ENCODE measurements around the gene TMEM212. TPM values are rescaled to one million over a fixed set of nuclear protein-coding genes. Genes with fewer than 3 reads are reported as not detected.

The TMEM212 gene
- polyA plus RNA-seq, 1 experiment, result not detected

DNA sequence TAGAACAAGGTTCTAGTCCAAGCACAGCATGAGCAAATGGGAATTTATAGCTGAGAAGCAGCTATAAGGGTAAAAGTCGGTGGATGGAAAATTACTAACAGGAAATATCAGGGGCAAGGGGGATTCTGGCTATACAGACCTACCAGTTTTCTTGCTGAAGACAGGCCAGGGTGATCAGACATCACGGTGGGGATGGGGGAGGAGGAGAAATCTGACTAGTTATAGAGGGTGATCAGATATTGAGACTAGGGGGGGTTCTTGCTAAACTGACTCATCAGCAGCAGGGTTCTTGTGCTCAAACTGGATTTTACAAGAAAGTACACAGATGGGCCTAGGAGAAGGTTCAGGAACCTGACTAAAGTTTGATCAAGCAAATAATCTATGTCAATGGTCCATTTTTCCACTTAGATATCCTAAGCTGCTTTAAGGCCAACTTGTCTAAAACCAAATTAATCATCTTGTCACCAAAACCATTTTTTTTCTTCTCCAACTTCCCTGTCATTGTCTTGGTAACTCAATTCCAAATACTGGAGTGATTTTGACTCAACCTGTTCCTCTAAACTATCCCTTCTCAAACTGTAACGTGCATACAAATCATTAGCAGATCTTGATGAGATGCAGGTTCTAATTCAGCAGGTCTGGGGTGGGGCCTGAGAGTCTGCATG, 4.6 kb downstream of the TMEM212 start:
- CTCF ChIA-PET, result interaction anchor here (1.0 kb wide), 1 partner anchor 10 kb away, joined by 3 read pairs; no protein-coding TSS in a partner anchor
- no peak for DNase-seq (ENCODE audit: low read depth, low spot score)
- Histone ChIP-seq H3K9me3 (ENCODE audit: control insufficient read depth, insufficient read depth, low read length) (no peaks in the 10 kb centered on the region), H3K27me3 (ENCODE audit: control insufficient read depth, insufficient read depth, low read length) (no peaks in the 10 kb centered on the region), H3K27ac (ENCODE audit: low read depth, low read length) (no peak overlapping the region), H3K4me3 (ENCODE audit: low read depth, low read length) (no peak overlapping the region)
- no peak for TF ChIP-seq CTCF (IDR thresholded peaks at IDR 0.05; ENCODE audit: low read depth, low read length)
- POLR2A ChIA-PET, result no interaction called here

DNA sequence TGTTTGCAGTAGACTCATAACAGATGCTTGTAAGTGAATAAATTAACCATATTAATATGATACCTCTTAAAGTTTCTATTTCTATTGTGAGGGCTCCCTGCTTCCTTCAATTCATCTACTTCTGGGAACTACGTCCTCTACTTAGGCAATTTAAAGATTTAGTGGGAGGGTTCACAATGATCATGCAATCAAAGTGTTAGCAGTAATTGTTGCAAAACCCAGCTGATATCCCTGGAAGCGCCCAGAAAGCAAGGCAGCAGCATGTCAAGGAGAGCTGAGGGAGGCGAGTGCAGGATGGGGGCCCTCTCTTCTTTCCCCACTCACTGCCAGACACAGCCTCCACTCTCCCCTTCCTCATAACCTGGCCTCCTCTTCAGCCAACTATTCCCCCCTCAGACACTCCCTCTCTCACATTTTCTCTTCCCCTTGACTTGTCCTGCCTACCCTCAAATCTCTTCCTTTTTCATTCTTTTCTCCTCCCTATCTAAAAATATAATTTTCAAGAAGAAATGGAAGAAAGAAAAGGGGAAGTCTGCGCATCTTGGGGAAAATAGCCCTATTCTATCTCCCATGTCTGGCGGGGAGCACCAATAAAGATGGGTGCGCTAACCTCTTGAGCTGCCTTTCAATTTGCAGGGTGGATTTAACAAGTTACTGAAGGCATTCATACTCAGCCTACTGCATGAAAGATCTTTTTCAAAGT, 6.6 kb downstream of the TMEM212 start:
- CTCF ChIA-PET, result interaction anchor here (0.6 kb wide), 1 partner anchor 168 kb away, joined by 3 read pairs; no protein-coding TSS in a partner anchor

GRCh38 chr3:171850320-171850959, 7.3 kb downstream of the TMEM212 start:
- Histone ChIP-seq H3K27me3 (ENCODE audit: control insufficient read depth, insufficient read depth, low read length) (no peaks in the 10 kb centered on the region), H3K4me3 (ENCODE audit: low read depth, low read length) (no peak overlapping the region), H3K9me3 (ENCODE audit: control insufficient read depth, insufficient read depth, low read length) (peaks cover 3% of the 10 kb centered on the region; the same call in 1 of the 2 replicates), H3K27ac (ENCODE audit: low read depth, low read length) (no peak overlapping the region)
- POLR2A ChIA-PET, result interaction anchor here (0.6 kb wide), 2 partner anchors 26 to 40 kb away, joined by 4 read pairs; partner anchors contain the start of gene PLD1
- DNase-seq (ENCODE audit: low read depth, low spot score), result no peak
- TF ChIP-seq CTCF (IDR thresholded peaks at IDR 0.05; ENCODE audit: low read depth, low read length), result no peak
- CTCF ChIA-PET, result interaction anchor here (0.6 to 0.8 kb wide), 2 partner anchors 78 to 168 kb away, joined by 3 read pairs; no protein-coding TSS in a partner anchor

More for the DNA sequence above, 6.6 kb downstream of the TMEM212 start:
- DNase-seq (ENCODE audit: low read depth, low spot score), result no peak
- Histone ChIP-seq H3K27me3 (ENCODE audit: control insufficient read depth, insufficient read depth, low read length) (no peaks in the 10 kb centered on the region), H3K4me3 (ENCODE audit: low read depth, low read length) (no peak overlapping the region), H3K27ac (ENCODE audit: low read depth, low read length) (no peak overlapping the region), H3K9me3 (ENCODE audit: control insufficient read depth, insufficient read depth, low read length) (peaks cover 3% of the 10 kb centered on the region; the same call in 1 of the 2 replicates)
- TF ChIP-seq CTCF (IDR thresholded peaks at IDR 0.05; ENCODE audit: low read depth, low read length), result no peak
- POLR2A ChIA-PET, result interaction anchor here (0.6 kb wide), 1 partner anchor 25 kb away, joined by 4 read pairs; no protein-coding TSS in a partner anchor

DNA sequence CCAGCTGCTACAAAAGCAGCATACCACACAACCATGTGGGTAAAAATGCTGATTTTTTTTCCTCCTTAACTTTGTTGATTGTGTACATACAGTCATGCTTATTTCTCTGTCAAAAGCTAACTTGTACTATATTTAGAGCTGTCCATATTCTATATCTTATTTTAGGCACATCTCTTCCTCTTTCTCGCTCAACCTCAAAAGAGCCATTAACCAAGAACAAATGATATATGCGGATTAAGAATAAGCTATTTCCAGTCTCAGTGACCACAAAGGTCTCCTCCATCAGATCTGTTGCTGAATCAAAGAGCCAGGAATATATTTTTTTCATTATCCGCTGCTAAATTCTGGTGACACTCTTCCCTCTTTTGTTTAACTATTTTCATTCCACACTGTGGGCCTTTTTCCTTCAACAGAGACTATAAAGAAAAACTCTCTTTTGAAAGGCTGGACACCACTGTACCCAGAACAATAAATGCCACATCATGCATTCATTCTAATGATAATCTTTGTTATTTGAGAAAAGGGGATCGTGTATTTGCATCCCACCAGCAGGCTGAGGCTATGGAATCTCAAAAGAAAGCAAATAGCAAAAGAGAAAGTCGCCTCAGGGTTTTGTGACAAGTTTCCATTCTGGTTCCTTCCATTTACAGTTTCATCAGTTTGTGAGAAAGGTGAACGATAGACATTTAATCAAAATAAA, 8.0 kb downstream of the TMEM212 start:
- no peak overlapping the region for H3K27ac ChIP-seq (ENCODE audit: low read depth, low read length)
- POLR2A ChIA-PET, result interaction anchor here (0.6 kb wide), 1 partner anchor 41 kb away, joined by 4 read pairs; the partner anchor contains the start of gene PLD1
- no peak overlapping the region for H3K4me3 ChIP-seq (ENCODE audit: low read depth, low read length)
- peaks cover 3% of the 10 kb centered on the region; the same call in 1 of the 2 replicates for H3K9me3 ChIP-seq (ENCODE audit: control insufficient read depth, insufficient read depth, low read length)
- CTCF ChIA-PET, result interaction anchor here (0.8 kb wide), 1 partner anchor 79 kb away, joined by 3 read pairs; no protein-coding TSS in a partner anchor
- DNase-seq (ENCODE audit: low read depth, low spot score), result no peak
- TF ChIP-seq CTCF (IDR thresholded peaks at IDR 0.05; ENCODE audit: low read depth, low read length), result no peak
- no peaks in the 10 kb centered on the region for H3K27me3 ChIP-seq (ENCODE audit: control insufficient read depth, insufficient read depth, low read length)
